Measurements from ENCODE around the gene ANO6.

DNA sequence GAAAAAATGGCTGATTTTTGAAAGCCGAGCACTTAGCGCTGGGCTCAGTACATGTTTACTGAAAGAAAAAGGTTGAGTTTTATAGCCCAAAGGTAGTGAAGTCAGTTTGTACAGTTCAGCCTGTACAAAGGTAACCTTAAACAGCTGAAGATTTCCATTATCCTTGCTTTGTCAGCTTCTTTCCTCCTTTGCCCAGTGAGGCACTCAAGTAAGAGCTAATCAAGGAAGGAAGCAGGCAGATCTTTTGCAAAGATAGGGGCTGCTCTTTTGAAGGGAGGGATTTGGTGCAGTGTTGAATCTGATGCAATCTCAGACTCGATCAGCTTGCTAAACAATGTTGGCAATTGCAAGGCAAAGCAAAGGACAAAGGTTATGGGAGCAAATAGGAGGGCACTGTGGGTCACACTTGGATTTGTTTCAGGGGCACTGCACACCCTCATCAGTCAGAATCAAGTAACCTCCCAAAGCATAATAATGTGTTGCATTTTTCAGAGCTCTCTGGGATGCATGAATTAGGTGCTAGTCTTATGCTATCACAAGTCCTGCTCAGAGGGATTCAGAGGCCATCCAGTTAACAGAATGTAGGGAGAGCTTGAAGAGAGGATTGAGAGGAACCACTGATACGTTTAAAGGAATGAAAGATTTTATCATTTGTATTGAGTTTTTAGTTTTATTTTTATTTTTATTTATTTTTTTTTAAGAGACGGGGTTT, 44.4 kb downstream of the ANO6 start:
- TF ChIP-seq EZH2 (IDR thresholded peaks at IDR 0.05; ENCODE audit: borderline replicate concordance, insufficient read depth, low read depth, low read length, poor library complexity, severe bottlenecking): no peak
- TF ChIP-seq, protein P1, sequence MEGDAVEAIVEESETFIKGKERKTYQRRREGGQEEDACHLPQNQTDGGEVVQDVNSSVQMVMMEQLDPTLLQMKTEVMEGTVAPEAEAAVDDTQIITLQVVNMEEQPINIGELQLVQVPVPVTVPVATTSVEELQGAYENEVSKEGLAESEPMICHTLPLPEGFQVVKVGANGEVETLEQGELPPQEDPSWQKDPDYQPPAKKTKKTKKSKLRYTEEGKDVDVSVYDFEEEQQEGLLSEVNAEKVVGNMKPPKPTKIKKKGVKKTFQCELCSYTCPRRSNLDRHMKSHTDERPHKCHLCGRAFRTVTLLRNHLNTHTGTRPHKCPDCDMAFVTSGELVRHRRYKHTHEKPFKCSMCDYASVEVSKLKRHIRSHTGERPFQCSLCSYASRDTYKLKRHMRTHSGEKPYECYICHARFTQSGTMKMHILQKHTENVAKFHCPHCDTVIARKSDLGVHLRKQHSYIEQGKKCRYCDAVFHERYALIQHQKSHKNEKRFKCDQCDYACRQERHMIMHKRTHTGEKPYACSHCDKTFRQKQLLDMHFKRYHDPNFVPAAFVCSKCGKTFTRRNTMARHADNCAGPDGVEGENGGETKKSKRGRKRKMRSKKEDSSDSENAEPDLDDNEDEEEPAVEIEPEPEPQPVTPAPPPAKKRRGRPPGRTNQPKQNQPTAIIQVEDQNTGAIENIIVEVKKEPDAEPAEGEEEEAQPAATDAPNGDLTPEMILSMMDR (IDR thresholded peaks at IDR 0.05): no peak

Data from B cell (primary cell).